Measurements from ENCODE around the gene TMEM108.

DNA sequence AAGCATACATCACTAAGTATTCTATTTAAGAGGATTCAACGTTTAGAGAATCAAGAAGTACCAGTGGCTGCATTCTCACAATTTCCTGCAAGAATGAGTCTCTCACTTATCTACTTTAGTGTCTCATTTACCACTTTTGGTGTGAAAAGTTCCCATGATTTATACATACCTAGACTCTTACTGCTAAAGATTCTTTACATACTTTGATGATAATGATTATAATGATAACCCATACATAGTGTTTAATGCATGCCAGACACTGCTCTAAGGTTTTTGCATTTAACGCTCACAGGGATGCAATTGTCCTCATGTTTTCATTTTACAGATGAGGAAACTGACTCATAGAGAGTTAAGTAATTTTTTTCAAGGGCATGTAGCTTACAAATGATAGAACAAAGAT, 133.6 kb downstream of the TMEM108 start:
- TF ChIP-seq, protein P1, sequence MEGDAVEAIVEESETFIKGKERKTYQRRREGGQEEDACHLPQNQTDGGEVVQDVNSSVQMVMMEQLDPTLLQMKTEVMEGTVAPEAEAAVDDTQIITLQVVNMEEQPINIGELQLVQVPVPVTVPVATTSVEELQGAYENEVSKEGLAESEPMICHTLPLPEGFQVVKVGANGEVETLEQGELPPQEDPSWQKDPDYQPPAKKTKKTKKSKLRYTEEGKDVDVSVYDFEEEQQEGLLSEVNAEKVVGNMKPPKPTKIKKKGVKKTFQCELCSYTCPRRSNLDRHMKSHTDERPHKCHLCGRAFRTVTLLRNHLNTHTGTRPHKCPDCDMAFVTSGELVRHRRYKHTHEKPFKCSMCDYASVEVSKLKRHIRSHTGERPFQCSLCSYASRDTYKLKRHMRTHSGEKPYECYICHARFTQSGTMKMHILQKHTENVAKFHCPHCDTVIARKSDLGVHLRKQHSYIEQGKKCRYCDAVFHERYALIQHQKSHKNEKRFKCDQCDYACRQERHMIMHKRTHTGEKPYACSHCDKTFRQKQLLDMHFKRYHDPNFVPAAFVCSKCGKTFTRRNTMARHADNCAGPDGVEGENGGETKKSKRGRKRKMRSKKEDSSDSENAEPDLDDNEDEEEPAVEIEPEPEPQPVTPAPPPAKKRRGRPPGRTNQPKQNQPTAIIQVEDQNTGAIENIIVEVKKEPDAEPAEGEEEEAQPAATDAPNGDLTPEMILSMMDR (IDR thresholded peaks at IDR 0.05) = no peak
- TF ChIP-seq POLR2AphosphoS5 (IDR thresholded peaks at IDR 0.05) = no peak
- no peak for TF ChIP-seq POLR2A (IDR thresholded peaks at IDR 0.05)
